SKM-1 treated with dmso at 0.1 percent for 144 hours (cell line): ENCODE data around the gene KCND3.

ENCODE experiments used
- DNase-seq: peaks from one replicate; lab custom pipeline; 2025; ENCODE audit not compliant: unreplicated experiment; lab: John Stamatoyannopoulos, UW

The KCND3 gene

DNA sequence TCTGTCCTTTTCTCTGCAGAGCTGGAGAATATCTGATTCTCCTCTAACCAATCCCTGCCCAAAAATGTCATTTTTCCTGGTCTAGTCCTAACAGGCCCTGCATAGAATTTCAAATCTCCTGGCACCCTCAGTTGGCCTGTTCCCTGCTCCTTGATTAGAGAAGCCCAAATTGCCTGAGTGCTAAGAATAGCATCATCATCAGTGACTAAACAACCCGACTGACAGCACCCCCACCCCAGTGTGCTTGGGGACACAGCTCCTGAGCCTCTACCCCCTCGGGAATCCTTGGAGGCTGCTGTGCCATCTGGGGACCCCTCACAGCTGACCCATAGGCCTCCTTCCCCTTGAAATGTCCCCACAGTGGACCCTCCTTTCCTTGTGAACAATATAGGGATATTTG is 139.4 kb downstream of the KCND3 start:
- DNase-seq: no peak

DNA sequence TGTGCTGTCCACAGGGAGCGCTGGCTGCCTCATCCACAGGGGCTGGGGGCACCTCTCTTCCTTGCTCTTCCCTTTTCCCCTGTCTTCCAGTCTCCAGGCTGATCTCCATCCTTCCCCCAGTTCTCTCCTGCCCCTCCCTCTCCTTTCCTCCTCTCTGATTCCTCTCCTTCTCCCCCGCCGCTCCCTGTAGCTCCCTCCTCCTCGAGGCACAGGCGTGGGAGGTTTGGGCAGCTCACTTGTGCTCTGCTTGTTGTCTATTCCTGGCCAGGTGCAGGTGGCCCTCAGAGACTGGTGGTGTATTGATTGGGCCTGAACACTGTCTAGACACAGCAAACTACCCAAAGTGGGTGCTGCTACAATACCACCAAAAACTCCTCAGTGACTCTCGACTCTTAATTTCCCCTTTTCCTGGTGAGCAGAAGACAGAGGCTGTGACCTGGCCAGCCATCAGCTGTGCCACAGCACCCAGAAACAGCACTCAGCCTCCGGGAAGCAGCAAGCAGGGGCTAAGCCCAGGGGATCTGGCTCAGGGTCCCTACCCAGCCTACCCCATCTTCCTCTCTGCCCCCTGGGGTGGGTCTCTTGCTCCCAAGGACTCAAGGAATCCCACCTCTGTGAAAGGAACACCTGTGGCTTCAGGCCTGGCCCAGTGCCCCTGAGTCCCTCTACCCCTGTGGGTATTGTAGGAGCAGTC is 140.5 kb downstream of the KCND3 start:
- DNase-seq: no peak

GRCh38 chr1:111847466-111847865 is 142.0 kb downstream of the KCND3 start:
- no peak for DNase-seq

DNA sequence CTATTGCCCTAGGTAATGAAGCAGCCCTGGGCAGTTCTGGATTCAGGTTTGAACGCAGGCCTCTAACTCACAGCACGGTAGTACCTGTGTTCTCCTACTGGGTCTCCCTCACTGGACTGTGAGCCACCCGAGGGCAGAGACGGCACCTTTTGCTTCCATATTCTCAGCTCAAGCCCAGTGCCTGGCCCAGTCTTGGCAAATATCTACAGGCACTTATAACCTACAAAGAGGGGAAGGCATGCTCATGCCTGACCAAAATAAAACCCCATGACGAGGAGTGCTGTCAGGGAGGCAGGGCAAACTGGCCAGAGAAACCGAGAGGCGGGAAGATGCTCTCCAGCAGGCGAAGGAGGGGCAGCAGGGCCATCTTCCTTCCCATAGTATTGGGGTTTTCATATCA is 142.6 kb downstream of the KCND3 start:
- DNase-seq: no peak

DNA sequence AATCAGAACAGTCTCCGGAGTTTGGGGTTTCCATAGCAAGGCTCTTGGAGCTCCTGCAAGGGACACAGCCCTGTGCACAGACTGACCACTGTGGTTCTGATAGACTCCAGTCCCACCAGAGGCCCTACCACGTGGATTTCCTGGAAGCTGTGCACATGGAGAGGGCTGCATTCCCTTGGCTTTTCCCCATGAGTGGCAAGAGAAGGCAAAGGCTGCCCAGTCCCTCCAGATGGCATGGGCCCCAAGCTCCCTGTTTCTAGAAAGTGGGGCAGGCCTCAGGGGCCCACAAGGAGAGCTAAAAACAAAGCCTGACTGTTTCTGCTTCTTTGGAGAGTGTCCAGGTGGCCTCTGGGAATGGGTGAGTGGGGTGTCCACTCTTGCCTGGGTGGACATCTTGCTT is 146.3 kb downstream of the KCND3 start:
- no peak for DNase-seq

DNA sequence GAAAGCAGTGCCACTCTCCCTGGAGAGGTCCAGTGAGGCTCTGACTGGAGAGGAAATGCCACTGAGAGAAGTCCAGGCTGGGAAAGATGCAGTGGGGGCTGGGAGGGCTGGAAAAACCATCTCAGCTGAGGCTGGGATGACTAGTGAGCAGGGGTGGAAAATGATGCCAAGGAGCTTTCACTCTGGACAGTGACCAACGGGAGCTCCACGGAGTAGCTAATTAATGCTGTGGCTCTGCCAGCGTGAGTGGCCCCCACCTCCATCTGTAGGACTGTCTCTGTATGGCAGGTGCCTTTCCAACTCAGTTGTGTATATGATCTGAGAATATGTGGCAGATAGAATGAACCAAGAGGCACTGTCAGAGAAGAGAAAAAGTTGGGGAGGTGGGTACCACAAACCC is 147.1 kb downstream of the KCND3 start:
- DNase-seq: no peak

GRCh38 chr1:111841746-111842145 is 147.7 kb downstream of the KCND3 start:
- no peak for DNase-seq

GRCh38 chr1:111841189-111841588 is 148.3 kb downstream of the KCND3 start:
- DNase-seq: no peak

DNA sequence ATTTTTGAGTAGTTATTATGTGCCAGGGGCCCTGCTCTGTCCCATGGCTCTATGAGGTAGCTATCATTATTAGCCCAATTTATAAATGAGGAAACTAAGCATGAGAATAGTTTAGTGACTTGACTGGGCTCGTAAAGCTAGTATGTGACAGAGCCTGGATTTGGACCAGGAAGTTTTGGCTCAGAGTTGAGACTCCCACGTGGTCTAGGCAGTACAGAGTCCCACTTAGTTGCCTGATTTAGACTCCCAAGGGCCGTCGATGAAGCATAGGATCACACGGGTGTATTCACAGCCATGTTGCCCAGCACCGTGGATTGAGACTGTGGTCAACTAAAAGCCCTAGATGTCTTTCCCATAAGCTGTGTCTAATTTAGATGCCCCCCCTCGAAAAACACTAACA is 152.1 kb downstream of the KCND3 start:
- no peak for DNase-seq

DNA sequence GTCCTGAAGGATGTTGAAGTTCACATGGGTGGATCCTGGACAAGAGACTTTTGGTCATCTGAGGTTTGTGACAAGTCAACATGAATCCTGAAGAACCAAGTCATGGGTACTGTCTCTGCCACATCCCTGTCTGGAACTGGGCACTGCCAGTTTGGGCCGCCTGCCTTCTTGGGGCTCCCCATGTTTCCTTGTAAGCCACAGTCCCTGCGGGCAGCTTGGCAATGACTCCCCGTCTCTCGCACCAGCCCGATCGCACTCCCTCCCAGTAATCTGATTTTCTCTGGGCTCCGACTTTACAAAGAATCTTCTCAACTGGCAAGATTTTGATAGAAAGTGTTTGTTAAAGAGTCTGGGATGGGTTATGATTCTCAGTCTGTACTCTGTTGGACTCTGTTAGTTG is 153.4 kb downstream of the KCND3 start:
- no peak for DNase-seq

DNA sequence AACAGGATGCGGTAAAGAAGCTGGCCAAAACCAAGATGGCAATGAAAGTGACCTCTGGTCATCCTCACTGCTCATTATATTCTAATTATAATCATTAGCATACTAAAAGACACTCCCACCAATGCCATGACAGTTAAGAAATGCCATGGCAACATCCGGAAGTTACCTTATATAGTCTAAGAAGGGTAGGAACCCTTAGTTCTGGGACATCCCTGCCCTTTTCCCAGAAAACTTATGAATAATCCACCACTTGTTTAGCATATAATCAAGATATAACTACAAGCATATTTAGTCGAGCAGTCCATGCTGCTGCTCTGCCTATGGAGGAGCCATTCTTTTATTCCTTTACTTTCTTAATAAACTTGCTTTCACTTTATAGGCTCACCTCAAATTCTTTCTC is 154.0 kb downstream of the KCND3 start:
- no peak for DNase-seq

DNA sequence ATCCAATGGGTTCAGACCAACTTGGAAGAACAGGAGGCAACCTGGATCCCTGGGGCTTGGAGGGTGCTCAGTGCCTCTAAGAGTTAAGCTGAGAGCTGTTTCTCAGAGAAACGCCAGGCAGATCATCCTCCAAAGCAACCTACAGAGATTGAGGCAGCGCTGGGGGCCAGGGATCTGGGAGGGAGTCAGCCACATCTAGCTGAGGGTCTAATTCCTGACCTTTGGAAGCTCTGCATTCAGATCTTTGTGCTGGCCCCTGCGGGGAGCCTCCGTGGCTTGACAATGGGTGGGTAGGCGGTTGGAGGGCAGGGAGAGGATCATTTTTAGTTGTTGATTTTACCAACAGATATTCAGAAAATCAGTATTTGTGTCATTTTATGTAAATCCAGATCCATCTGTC is 154.5 kb downstream of the KCND3 start:
- DNase-seq: no peak

DNA sequence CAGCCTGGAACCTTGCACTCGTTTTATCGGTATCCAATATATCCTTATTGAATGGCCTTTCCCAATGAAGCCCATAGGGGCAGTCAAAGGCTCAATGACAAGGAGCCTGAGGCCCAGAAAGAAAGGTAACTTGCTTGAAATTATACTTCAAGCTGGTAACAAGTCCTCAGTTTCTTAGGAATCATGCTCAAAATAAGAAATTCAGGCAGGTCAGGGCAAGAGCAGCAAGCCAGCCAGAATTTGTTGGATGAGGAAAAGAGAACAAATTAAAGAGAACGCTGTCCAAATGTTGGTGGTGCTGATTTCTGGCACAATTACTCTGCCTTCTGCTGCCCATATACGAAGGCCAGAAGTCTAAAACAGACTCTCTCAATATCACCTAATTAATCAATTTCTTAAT is 156.1 kb downstream of the KCND3 start:
- DNase-seq: no peak

GRCh38 chr1:111832521-111833155 is 156.8 kb downstream of the KCND3 start:
- DNase-seq: no peak

DNA sequence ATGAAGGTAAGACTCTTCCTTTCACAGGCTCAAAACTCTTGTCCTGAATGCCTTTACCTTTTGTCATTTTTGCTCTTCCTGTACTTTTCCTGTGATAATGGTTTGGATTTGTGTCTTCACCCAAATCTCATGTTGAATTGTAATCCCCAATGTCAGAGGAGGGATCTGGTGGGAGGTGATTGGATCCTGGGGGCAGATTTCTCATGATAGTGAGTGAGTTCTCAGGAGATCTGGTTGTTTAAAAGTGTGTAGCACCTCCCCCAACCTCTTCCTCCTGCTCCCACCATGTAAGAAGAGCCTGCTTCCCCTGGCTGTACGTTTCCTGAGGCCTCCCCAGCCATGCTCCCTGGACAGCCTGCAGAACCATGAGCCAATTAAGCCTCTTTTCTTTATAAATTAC is 158.3 kb downstream of the KCND3 start:
- DNase-seq: no peak

DNA sequence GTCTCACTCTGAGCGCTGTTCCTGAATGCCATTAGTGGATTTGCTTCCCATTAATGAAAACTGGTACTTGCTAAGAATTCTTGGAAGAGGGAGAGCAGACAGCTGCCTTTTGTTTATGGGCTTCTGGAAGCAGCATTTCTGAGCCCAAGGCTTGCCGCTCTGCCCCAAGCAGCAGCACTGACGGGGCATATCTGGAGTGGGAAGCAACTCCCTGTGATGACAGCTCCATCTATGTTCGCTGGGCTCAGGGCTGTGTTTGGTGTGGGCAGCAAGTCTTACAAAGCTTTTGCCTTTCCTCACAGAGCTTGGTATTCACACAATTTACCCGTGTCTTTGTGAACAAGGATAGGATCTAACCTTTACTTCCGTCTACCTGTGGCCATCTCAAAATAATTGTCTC is 161.5 kb downstream of the KCND3 start:
- DNase-seq: no peak

DNA sequence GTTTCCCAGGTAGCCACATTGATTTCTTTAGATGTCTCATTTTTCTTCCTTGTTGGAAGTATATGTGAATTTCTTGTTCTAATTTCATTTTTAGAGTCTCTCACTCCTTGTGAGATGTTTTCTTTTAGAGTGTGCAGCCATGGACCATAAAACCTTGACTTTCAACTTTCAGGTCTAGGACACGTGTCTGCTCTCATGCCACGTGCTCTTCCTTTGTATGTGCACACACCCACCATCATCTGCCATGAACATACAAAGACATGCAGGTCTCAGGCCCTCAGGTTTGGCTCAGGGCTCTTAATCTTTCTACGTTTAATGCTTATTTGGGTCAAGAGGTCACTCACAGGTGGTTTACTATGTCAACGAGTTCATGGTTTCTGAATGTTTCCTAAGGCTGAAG is 163.2 kb downstream of the KCND3 start:
- no peak for DNase-seq

GRCh38 chr1:111825217-111825616 is 164.3 kb downstream of the KCND3 start:
- DNase-seq: no peak

DNA sequence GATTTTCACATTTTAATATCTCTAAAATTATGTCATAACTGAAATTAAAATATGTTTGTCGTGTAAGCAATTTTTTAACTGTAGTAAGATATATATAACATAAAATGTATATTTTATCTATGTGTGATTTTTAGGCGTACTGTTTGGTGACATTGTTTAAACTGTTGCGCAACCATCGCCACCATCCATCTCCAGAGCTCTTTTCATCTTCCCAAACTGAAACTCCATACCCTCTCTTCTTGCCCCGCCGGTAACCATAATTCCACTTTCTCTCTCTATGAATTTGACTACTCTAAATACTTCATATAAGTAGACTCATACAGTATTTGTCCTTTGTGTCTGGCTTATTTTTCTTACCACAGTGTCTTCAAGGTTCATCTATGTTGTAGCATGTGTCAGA is 167.3 kb downstream of the KCND3 start:
- DNase-seq: no peak

- DNase-seq: no peak
These were observed 168.2 kb downstream of the KCND3 start for GRCh38 chr1:111821121-111821745.

DNA sequence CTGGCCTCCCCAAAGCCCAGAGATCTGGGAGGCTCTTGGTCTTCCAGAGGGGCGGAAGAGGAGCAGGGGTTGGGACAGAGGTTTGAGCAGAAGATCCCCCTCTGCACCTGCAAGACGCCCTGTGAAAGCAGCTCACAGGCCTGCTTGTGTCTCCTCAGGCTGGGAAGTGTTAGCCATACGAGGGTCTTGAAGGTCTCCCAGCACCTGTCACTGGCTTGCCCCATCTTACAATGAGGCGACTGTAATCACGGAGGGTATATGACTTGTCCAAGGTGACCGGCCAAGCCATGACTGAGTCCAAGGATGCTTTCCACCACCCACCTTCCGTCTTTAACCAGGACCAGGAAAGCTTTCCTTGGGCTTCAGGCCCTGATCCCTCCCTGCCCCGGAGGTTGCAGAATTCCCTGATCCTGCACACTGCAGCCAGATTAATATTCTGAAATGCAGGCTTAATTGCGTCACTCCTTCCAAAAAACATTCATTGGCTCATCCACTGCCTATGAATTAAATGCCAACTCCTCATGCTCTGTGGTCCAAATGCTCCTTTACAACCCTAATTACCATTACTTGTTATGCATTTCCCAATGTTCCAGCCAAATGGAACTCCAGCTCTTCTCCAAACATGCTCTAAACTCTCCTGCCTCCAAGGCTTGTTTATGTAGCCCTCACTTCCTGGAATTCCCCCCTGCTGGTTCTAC is 169.8 kb downstream of the KCND3 start:
- no peak for DNase-seq

- no peak for DNase-seq
These were observed 170.9 kb downstream of the KCND3 start for GRCh38 chr1:111818546-111818945.
